Measurements from ENCODE around the gene TESPA1. TPM values are rescaled to one million over a fixed set of nuclear protein-coding genes. Genes with fewer than 3 reads are reported as not detected.
A peak's percentile ranks its signal among the peaks of the same experiment; 100 is the strongest.

The TESPA1 gene
- total and polyA plus RNA-seq, 2 of the 8 experiments (the other 6 are each of a cell fraction or from before 2014, with no cell fraction given), result not detected

GRCh38 chr12:55019784-55020183 lies 35.2 kb upstream of the TESPA1 start, which contains the start of gene NEUROD4 (continued):
- no peak for TF ChIP-seq CEBPB (IDR thresholded peaks at IDR 0.05; ENCODE audit: low read depth, low read length)
- no peak for TF ChIP-seq KDM5A (IDR thresholded peaks at IDR 0.05; ENCODE audit: low read length)
- TF ChIP-seq SRF (IDR thresholded peaks at IDR 0.05; ENCODE audit: low read depth, low read length), result no peak
- peak in 1 of 2 experiments; percentile 21; a peak in 1 of 4 replicates for TF ChIP-seq RAD21 (IDR thresholded peaks at IDR 0.05 in 1 of 2, conservative IDR thresholded peaks at IDR 0.05 in 1 of 2; ENCODE audit: low read depth in 2 of 2, low read length in 2 of 2)
- no peak for TF ChIP-seq RXRA (IDR thresholded peaks at IDR 0.05; ENCODE audit: insufficient read depth, low read depth, low read length)
- TF ChIP-seq BCL11A (IDR thresholded peaks at IDR 0.05; ENCODE audit: low read depth in 2 of 2, low read length in 2 of 2), result no peak
- TF ChIP-seq BACH1 (IDR thresholded peaks at IDR 0.05; ENCODE audit: low read length), result no peak
- TF ChIP-seq NRF1 (IDR thresholded peaks at IDR 0.05; ENCODE audit: low read depth, low read length), result no peak
- TF ChIP-seq, protein P1, sequence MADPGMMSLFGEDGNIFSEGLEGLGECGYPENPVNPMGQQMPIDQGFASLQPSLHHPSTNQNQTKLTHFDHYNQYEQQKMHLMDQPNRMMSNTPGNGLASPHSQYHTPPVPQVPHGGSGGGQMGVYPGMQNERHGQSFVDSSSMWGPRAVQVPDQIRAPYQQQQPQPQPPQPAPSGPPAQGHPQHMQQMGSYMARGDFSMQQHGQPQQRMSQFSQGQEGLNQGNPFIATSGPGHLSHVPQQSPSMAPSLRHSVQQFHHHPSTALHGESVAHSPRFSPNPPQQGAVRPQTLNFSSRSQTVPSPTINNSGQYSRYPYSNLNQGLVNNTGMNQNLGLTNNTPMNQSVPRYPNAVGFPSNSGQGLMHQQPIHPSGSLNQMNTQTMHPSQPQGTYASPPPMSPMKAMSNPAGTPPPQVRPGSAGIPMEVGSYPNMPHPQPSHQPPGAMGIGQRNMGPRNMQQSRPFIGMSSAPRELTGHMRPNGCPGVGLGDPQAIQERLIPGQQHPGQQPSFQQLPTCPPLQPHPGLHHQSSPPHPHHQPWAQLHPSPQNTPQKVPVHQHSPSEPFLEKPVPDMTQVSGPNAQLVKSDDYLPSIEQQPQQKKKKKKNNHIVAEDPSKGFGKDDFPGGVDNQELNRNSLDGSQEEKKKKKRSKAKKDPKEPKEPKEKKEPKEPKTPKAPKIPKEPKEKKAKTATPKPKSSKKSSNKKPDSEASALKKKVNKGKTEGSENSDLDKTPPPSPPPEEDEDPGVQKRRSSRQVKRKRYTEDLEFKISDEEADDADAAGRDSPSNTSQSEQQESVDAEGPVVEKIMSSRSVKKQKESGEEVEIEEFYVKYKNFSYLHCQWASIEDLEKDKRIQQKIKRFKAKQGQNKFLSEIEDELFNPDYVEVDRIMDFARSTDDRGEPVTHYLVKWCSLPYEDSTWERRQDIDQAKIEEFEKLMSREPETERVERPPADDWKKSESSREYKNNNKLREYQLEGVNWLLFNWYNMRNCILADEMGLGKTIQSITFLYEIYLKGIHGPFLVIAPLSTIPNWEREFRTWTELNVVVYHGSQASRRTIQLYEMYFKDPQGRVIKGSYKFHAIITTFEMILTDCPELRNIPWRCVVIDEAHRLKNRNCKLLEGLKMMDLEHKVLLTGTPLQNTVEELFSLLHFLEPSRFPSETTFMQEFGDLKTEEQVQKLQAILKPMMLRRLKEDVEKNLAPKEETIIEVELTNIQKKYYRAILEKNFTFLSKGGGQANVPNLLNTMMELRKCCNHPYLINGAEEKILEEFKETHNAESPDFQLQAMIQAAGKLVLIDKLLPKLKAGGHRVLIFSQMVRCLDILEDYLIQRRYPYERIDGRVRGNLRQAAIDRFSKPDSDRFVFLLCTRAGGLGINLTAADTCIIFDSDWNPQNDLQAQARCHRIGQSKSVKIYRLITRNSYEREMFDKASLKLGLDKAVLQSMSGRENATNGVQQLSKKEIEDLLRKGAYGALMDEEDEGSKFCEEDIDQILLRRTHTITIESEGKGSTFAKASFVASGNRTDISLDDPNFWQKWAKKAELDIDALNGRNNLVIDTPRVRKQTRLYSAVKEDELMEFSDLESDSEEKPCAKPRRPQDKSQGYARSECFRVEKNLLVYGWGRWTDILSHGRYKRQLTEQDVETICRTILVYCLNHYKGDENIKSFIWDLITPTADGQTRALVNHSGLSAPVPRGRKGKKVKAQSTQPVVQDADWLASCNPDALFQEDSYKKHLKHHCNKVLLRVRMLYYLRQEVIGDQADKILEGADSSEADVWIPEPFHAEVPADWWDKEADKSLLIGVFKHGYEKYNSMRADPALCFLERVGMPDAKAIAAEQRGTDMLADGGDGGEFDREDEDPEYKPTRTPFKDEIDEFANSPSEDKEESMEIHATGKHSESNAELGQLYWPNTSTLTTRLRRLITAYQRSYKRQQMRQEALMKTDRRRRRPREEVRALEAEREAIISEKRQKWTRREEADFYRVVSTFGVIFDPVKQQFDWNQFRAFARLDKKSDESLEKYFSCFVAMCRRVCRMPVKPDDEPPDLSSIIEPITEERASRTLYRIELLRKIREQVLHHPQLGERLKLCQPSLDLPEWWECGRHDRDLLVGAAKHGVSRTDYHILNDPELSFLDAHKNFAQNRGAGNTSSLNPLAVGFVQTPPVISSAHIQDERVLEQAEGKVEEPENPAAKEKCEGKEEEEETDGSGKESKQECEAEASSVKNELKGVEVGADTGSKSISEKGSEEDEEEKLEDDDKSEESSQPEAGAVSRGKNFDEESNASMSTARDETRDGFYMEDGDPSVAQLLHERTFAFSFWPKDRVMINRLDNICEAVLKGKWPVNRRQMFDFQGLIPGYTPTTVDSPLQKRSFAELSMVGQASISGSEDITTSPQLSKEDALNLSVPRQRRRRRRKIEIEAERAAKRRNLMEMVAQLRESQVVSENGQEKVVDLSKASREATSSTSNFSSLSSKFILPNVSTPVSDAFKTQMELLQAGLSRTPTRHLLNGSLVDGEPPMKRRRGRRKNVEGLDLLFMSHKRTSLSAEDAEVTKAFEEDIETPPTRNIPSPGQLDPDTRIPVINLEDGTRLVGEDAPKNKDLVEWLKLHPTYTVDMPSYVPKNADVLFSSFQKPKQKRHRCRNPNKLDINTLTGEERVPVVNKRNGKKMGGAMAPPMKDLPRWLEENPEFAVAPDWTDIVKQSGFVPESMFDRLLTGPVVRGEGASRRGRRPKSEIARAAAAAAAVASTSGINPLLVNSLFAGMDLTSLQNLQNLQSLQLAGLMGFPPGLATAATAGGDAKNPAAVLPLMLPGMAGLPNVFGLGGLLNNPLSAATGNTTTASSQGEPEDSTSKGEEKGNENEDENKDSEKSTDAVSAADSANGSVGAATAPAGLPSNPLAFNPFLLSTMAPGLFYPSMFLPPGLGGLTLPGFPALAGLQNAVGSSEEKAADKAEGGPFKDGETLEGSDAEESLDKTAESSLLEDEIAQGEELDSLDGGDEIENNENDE (IDR thresholded peaks at IDR 0.05; ENCODE audit: insufficient replicate concordance, low read length), result no peak
- no peak for TF ChIP-seq CBX8 (IDR thresholded peaks at IDR 0.05; ENCODE audit: borderline replicate concordance, low read depth, low read length)
- no peak; the same call in 1 of the 2 replicates for TF ChIP-seq CREB1 (IDR thresholded peaks at IDR 0.05)
- no peak for TF ChIP-seq PHF8 (conservative IDR thresholded peaks at IDR 0.05; ENCODE audit: low read depth, low read length)
- TF ChIP-seq TEAD4 (IDR thresholded peaks at IDR 0.05; ENCODE audit: low read depth, low read length), result no peak
